Measurements from ENCODE around the gene LIMS1. TPM values are rescaled to one million over a fixed set of nuclear protein-coding genes. Genes with fewer than 3 reads are reported as not detected.

LIMS1 gene
- total RNA-seq (2014; rRNA removed; shearing (Covaris generic)) (30.9 and 36.9 TPM in 2 replicates), polyA plus RNA-seq (2016; fragmentation: Nextera tagmentation; extraction: Ambion mirVana) (28.6 and 32.4 TPM in 2 replicates)
- long read RNA-seq, full-length matches to known transcripts, result 24 of 27 reads
- long read RNA-seq, partial matches to known transcripts, result 2 of 27 reads
- long read RNA-seq, other reads (novel, unspliced or antisense), result 1 of 27 reads

DNA sequence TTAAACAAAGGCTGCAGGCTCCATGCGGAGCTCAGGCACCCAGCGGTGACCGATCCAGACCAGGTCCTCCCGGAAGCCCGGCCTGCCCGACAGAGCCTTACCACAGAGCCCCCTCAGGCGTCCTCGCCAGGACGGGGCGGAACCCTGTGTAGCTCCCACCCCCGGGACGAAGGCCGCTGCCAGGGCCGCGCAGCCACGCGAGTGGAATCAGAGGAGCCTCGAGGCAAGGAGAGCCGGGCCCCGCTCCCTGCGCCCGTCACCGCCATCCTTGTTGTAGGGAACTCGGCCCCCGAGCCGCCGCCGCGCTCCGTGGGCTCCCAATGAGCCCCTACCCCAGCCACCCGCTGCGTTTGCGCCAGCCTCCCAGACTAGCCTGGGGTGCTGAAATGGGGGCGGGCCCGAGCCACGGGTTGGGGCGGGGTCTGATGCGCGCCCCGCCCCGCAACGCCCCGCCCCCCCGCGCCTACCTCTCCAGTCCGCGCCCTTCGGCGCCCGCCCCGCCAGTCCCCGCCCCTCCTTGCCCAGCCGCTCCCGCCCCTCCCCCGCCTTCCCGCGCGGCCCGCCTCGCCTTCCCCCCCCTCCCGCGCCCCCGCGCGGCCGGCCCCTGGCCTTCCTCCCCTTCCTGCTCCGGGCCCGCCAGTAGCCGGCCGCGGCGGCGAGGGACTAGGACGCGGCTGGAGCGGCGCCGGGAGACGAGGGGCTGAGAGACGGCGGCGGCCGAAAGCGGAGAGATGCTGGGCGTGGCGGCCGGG, at the start of gene LIMS1:
Gene LIMS1 (plus strand): TSS at position 639 of the 752 bp plus-strand sequence. CDS start 93 bp downstream, at position 732.
- H3F3A ChIP-seq (replicated peaks; ENCODE audit: low read depth), result no peaks in the 10 kb centered on the region
- H3K4me1 ChIP-seq (ENCODE audit: insufficient read depth), result peaks cover 9% of the 10 kb centered on the region
- Mint-ChIP-seq H3K9me3 (no peaks in the 10 kb centered on the region), H3K36me3 (ENCODE audit: low read depth) (no peaks in the 10 kb centered on the region), H3K4me3 (peak within 1 kb of the TSS; percentile 92), H3K4me1 (peaks cover 23% of the 10 kb centered on the region), H3K27ac (peak within 1 kb of the TSS; percentile 97), H3K27me3 (ENCODE audit: insufficient read depth, low read depth, poor library complexity) (peaks cover 7% of the 10 kb centered on the region)
- H3K79me2 ChIP-seq (replicated peaks; ENCODE audit: insufficient read depth), result peaks cover 46% of the 10 kb centered on the region
- DNase-seq (ENCODE audit: low spot score) (peak; percentile 85), ATAC-seq (peak; percentile 90)
- peaks cover 13% of the 10 kb centered on the region for H3K27me3 ChIP-seq (ENCODE audit: insufficient read depth)
- H3K36me3 ChIP-seq (ENCODE audit: insufficient read depth), result no peaks in the 10 kb centered on the region
- H3K4me2 ChIP-seq, result peak within 1 kb of the TSS; percentile 86
- H3K9me2 ChIP-seq (ENCODE audit: insufficient read depth), result no peaks in the 10 kb centered on the region
- TF ChIP-seq POLR2AphosphoS5 (IDR thresholded peaks at IDR 0.05; ENCODE audit: low read depth) (peak; percentile 91), EZH2 (IDR thresholded peaks at IDR 0.05; ENCODE audit: low read depth, unreplicated experiment) (no peak), ZNF331 (CRISPR knock-in tag; IDR thresholded peaks at IDR 0.05; ENCODE audit: low read depth) (no peak), CTCF (conservative IDR thresholded peaks at IDR 0.05; ENCODE audit: low read depth in 2 of 2) (peak in 1 of 2 experiments; percentile 6; a peak in 1 of 4 replicates)
- peak within 1 kb of the TSS; percentile 78; the same call in 1 of the 2 replicates for H2AFZ ChIP-seq
- peak within 1 kb of the TSS; percentile 94 for H3K27ac ChIP-seq (ENCODE audit: low read depth)
- H3K4me3 ChIP-seq, result peak within 1 kb of the TSS; percentile 78
- H4K20me1 ChIP-seq (replicated peaks; ENCODE audit: insufficient read depth), result peaks cover 20% of the 10 kb centered on the region

DNA sequence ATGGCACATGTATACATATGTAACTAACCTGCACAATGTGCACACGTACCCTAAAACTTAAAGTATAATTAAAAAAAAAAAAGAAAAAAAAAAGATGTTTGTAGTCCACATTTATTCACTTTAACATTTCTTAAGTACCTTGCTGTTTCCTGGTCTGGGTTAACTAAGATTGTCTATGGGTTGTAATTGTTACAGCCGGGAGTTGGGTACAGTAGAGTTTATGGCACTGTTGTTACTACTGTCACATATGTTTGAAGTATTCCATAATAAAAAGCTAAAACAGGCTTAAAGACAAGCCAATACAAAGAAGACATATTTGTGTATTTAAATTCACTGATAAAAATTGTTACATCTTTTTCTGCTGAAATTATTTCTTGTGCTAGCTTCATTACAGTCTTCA, 49.0 kb upstream of the LIMS1 start:
- Histone ChIP-seq H4K20me1 (replicated peaks; ENCODE audit: insufficient read depth) (no peaks in the 10 kb centered on the region), H3K9me2 (ENCODE audit: insufficient read depth) (no peaks in the 10 kb centered on the region), H3K36me3 (ENCODE audit: insufficient read depth) (peaks cover 27% of the 10 kb centered on the region), H3K27ac (ENCODE audit: low read depth) (no peak overlapping the region), H3K4me2 (no peak overlapping the region), H3K4me3 (no peak overlapping the region), H3K27me3 (ENCODE audit: insufficient read depth) (no peaks in the 10 kb centered on the region), H3K4me1 (ENCODE audit: insufficient read depth) (no peaks in the 10 kb centered on the region), H2AFZ (no peak overlapping the region), H3K79me2 (replicated peaks; ENCODE audit: insufficient read depth) (no peaks in the 10 kb centered on the region), H3F3A (replicated peaks; ENCODE audit: low read depth) (no peaks in the 10 kb centered on the region)
- Mint-ChIP-seq H3K27me3 (ENCODE audit: insufficient read depth, low read depth, poor library complexity) (no peaks in the 10 kb centered on the region), H3K4me1 (no peaks in the 10 kb centered on the region), H3K4me3 (no peak overlapping the region), H3K36me3 (ENCODE audit: low read depth) (peaks cover 60% of the 10 kb centered on the region), H3K9me3 (no peaks in the 10 kb centered on the region), H3K27ac (no peak overlapping the region)
- ATAC-seq (no peak), DNase-seq (ENCODE audit: low spot score) (no peak)
- TF ChIP-seq REST (IDR thresholded peaks at IDR 0.05; ENCODE audit: unreplicated experiment) (no peak), POLR2AphosphoS5 (IDR thresholded peaks at IDR 0.05; ENCODE audit: low read depth) (no peak), JUNB (IDR thresholded peaks at IDR 0.05; ENCODE audit: unreplicated experiment) (no peak), STAT1 (IDR thresholded peaks at IDR 0.05; ENCODE audit: unreplicated experiment) (no peak)
- TF ChIP-seq, protein P1, sequence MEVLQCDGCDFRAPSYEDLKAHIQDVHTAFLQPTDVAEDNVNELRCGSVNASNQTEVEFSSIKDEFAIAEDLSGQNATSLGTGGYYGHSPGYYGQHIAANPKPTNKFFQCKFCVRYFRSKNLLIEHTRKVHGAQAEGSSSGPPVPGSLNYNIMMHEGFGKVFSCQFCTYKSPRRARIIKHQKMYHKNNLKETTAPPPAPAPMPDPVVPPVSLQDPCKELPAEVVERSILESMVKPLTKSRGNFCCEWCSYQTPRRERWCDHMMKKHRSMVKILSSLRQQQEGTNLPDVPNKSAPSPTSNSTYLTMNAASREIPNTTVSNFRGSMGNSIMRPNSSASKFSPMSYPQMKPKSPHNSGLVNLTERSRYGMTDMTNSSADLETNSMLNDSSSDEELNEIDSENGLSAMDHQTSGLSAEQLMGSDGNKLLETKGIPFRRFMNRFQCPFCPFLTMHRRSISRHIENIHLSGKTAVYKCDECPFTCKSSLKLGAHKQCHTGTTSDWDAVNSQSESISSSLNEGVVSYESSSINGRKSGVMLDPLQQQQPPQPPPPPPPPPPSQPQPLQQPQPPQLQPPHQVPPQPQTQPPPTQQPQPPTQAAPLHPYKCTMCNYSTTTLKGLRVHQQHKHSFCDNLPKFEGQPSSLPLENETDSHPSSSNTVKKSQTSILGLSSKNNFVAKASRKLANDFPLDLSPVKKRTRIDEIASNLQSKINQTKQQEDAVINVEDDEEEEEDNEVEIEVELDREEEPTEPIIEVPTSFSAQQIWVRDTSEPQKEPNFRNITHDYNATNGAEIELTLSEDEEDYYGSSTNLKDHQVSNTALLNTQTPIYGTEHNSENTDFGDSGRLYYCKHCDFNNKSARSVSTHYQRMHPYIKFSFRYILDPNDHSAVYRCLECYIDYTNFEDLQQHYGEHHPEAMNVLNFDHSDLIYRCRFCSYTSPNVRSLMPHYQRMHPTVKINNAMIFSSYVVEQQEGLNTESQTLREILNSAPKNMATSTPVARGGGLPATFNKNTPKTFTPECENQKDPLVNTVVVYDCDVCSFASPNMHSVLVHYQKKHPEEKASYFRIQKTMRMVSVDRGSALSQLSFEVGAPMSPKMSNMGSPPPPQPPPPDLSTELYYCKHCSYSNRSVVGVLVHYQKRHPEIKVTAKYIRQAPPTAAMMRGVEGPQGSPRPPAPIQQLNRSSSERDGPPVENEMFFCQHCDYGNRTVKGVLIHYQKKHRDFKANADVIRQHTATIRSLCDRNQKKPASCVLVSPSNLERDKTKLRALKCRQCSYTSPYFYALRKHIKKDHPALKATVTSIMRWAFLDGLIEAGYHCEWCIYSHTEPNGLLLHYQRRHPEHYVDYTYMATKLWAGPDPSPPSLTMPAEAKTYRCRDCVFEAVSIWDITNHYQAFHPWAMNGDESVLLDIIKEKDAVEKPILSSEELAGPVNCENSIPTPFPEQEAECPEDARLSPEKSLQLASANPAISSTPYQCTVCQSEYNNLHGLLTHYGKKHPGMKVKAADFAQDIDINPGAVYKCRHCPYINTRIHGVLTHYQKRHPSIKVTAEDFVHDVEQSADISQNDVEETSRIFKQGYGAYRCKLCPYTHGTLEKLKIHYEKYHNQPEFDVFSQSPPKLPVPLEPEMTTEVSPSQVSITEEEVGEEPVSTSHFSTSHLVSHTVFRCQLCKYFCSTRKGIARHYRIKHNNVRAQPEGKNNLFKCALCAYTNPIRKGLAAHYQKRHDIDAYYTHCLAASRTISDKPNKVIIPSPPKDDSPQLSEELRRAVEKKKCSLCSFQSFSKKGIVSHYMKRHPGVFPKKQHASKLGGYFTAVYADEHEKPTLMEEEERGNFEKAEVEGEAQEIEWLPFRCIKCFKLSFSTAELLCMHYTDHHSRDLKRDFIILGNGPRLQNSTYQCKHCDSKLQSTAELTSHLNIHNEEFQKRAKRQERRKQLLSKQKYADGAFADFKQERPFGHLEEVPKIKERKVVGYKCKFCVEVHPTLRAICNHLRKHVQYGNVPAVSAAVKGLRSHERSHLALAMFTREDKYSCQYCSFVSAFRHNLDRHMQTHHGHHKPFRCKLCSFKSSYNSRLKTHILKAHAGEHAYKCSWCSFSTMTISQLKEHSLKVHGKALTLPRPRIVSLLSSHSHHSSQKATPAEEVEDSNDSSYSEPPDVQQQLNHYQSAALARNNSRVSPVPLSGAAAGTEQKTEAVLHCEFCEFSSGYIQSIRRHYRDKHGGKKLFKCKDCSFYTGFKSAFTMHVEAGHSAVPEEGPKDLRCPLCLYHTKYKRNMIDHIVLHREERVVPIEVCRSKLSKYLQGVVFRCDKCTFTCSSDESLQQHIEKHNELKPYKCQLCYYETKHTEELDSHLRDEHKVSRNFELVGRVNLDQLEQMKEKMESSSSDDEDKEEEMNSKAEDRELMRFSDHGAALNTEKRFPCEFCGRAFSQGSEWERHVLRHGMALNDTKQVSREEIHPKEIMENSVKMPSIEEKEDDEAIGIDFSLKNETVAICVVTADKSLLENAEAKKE (CRISPR knock-in tag; IDR thresholded peaks at IDR 0.05), result no peak

Measured in GM23338 (cell line).